HCT116 (cell line): ENCODE data around the gene TTC19.

Source experiments
- CTCF ChIP-seq, 3 experiments: fragments of 200-600 bp in 1 of 3; sonication (generic) in 1 of 3; IDR thresholded peaks in 2 of 3; conservative IDR thresholded peaks in 1 of 3; 2 replicates each; pipeline ENCODE4 v1.5.1; 2012 to 2017; ENCODE audit warnings: low read depth in 2 of 3, low read length in 2 of 3, antibody characterized with exemption in 1 of 3, borderline replicate concordance in 1 of 3, control low read depth in 1 of 3, mild to moderate bottlenecking in 1 of 3, mixed read lengths in 1 of 3, mixed run types in 1 of 3, moderate library complexity in 1 of 3; ENCODE audit not compliant: insufficient read depth in 1 of 3
- EZH2 ChIP-seq: fragments of 200-600 bp; sonication (generic); IDR thresholded peaks from 2 replicates; pipeline ENCODE4 v1.6.1; 2017; ENCODE audit warnings: antibody characterized with exemption, mixed run types
- EZH2phosphoT487 ChIP-seq: fragments of 200-600 bp; IDR thresholded peaks from 2 replicates; pipeline ENCODE4 v1.6.1; 2018; ENCODE audit warnings: antibody characterized with exemption, borderline replicate concordance
- JUND ChIP-seq: IDR thresholded peaks from 2 replicates; pipeline ENCODE4 v1.6.1; 2012
- MAX ChIP-seq: IDR thresholded peaks from 2 replicates; pipeline ENCODE4 v1.6.1; 2012
- POLR2A ChIP-seq: IDR thresholded peaks from 2 replicates; pipeline ENCODE4 v1.7.0; 2011; ENCODE audit warnings: borderline replicate concordance; ENCODE audit not compliant: insufficient read depth, insufficient read length; ENCODE audit errors: extremely low read depth
- POLR2AphosphoS5 ChIP-seq: IDR thresholded peaks from 2 replicates; pipeline ENCODE4 v1.6.1; 2011; ENCODE audit warnings: mild to moderate bottlenecking, low read depth, low read length, moderate library complexity
- ZNF274 ChIP-seq: fragments of 200-500 bp; sonication (Bioruptor generic); IDR thresholded peaks from 2 replicates; pipeline ENCODE4 v1.6.1; 2014; ENCODE audit warnings: mild to moderate bottlenecking, low read depth, low read length, inconsistent platforms

GRCh38 chr17:15952916-15953790, 46.5 kb upstream of the TTC19 start:
- no peak for TF ChIP-seq CTCF (IDR thresholded peaks at IDR 0.05 in 2 of 3, conservative IDR thresholded peaks at IDR 0.05 in 1 of 3; ENCODE audit: borderline replicate concordance in 1 of 3, insufficient read depth in 1 of 3, low read depth in 2 of 3, low read length in 2 of 3)
- TF ChIP-seq MAX, result no peak
- no peak for TF ChIP-seq ZNF274
- no peak for TF ChIP-seq POLR2A
- no peak for TF ChIP-seq EZH2phosphoT487
- no peak for TF ChIP-seq EZH2
- TF ChIP-seq POLR2AphosphoS5, result no peak
- TF ChIP-seq JUND, result no peak
